HepG2 (cell line): ENCODE results near the gene OSBPL3. TPM values are rescaled to one million over a fixed set of nuclear protein-coding genes. Genes with fewer than 3 reads are reported as not detected.

Experiments used
- ATAC-seq: fragments of 200-7000 bp; cut with Tn5 transposase; 3 replicates; pipeline ENCODE4 v1.9.1; 2020; ENCODE audit warnings: mild to moderate bottlenecking, moderate library complexity
- BruUV-seq: library from RNA; stranded (reverse); fragments of 400-500 nt; replicated peaks from 2 replicates; lab custom pipeline; 2021; lab: Mats Ljungman, UMichigan
- CTCF ChIA-PET: fragments of 300-600 bp; formaldehyde crosslinking; extraction: SDS; loops from one replicate; lab custom pipeline; 2021; ENCODE audit warnings: low total read pairs, inconsistent platforms, low intra/inter-chr PET ratio; lab: Yijun Ruan, JAX
- POLR2A ChIA-PET: fragments of 350-600 bp; sonication (Branson Sonifier 250); formaldehyde crosslinking; loops from one replicate; lab custom pipeline; 2020; ENCODE audit warnings: antibody characterized with exemption, inconsistent platforms; lab: Yijun Ruan, JAX
- DNase-seq: peaks from one replicate; pipeline ENCODE4 v3.0.0-alpha.2; 2015; ENCODE audit warnings: low spot score
- FAIRE-seq: peaks from 3 replicates; lab custom pipeline; 2011; peaks lifted over from hg19 to GRCh38; lab: Jason Lieb, UNC
- H2AFZ ChIP-seq: one replicate; pipeline ENCODE4 v1.6.1; 2011; ENCODE audit warnings: low read length, inconsistent platforms
- H3K27ac ChIP-seq: fragments of 300-600 bp; 3 replicates; pipeline ENCODE4 v1.8.0; 2011; ENCODE audit warnings: mixed run types, mild to moderate bottlenecking, mixed read lengths, low read length, inconsistent platforms; ENCODE audit not compliant: insufficient read depth; ENCODE audit errors: extremely low read length
- H3K27me3 ChIP-seq, 2 experiments: fragments of 200-600 bp in 1 of 2; 2 replicates in 1 of 2; 3 replicates in 1 of 2; pipeline versions ENCODE4 v1.6.0 to v1.8.0; 2011; ENCODE audit warnings: low read length in 2 of 2, mild to moderate bottlenecking in 2 of 2, moderate library complexity in 2 of 2, inconsistent platforms in 1 of 2; ENCODE audit not compliant: insufficient read depth in 2 of 2, control insufficient read depth in 1 of 2
- H3K36me3 ChIP-seq, 2 experiments: fragments of 200-600 bp in 1 of 2; replicated peaks in 1 of 2; 2 replicates in 1 of 2; 3 replicates in 1 of 2; pipeline versions ENCODE4 v1.5.1 to v1.8.0; 2011; ENCODE audit warnings: low read length in 2 of 2, inconsistent platforms in 1 of 2; ENCODE audit not compliant: insufficient read depth in 2 of 2, control insufficient read depth in 1 of 2
- H3K4me1 ChIP-seq: 2 replicates; pipeline ENCODE4 v1.5.1; 2012; ENCODE audit warnings: low read length, inconsistent platforms; ENCODE audit not compliant: insufficient read depth
- H3K4me2 ChIP-seq: 2 replicates; pipeline ENCODE4 v1.6.0; 2011; ENCODE audit warnings: low read depth, low read length, inconsistent platforms
- H3K4me3 ChIP-seq, 3 experiments: fragments of 200-600 bp in 1 of 3; sonication (generic), shearing (Covaris generic) in 1 of 3; replicated peaks in 1 of 3; 2 replicates each; pipeline ENCODE4 v1.5.1; 2011 to 2016; ENCODE audit warnings: low read length in 3 of 3, inconsistent platforms in 2 of 3, low read depth in 2 of 3, mild to moderate bottlenecking in 2 of 3, control low read depth in 1 of 3, mixed read lengths in 1 of 3; ENCODE audit not compliant: insufficient read depth in 1 of 3
- H3K79me2 ChIP-seq: one replicate; pipeline ENCODE4 v1.6.1; 2011; ENCODE audit warnings: low read length, inconsistent platforms; ENCODE audit not compliant: insufficient read depth
- H3K9ac ChIP-seq: 2 replicates; pipeline ENCODE4 v1.6.0; 2011; ENCODE audit warnings: mild to moderate bottlenecking, low read depth, low read length, inconsistent platforms; ENCODE audit not compliant: insufficient read depth
- H3K9me3 ChIP-seq: 2 replicates; pipeline ENCODE4 v1.5.1; 2012; ENCODE audit warnings: mild to moderate bottlenecking, low read length
- H4K20me1 ChIP-seq: 2 replicates; pipeline ENCODE4 v1.6.0; 2011; ENCODE audit warnings: inconsistent platforms, mild to moderate bottlenecking, low read length, moderate library complexity; ENCODE audit not compliant: insufficient read depth
- ATRX ChIP-seq: sonication (generic); formaldehyde crosslinking; IDR thresholded peaks from 2 replicates; pipeline ENCODE4 v1.4.0; 2020; ENCODE audit warnings: missing genetic modification reagents, borderline replicate concordance
- FUBP1 ChIP-seq: sonication (generic); formaldehyde crosslinking; IDR thresholded peaks from 2 replicates; pipeline ENCODE4 v1.5.1; 2020; ENCODE audit warnings: missing genetic modification reagents, mild to moderate bottlenecking, borderline replicate concordance
- GATAD2A ChIP-seq: IDR thresholded peaks from 2 replicates; pipeline ENCODE4 v1.6.1; 2016
- JUND ChIP-seq: sonication (generic); formaldehyde crosslinking; IDR thresholded peaks from 2 replicates; pipeline ENCODE4 v1.8.0; 2022; ENCODE audit warnings: mild to moderate bottlenecking, missing genetic modification reagents
- NFIC ChIP-seq: IDR thresholded peaks from 2 replicates; pipeline ENCODE4 v1.6.1; 2012; ENCODE audit warnings: mild to moderate bottlenecking, low read length, inconsistent platforms
- TGIF2 ChIP-seq: IDR thresholded peaks from 2 replicates; pipeline ENCODE4 v1.6.1; 2016; ENCODE audit warnings: control low read depth, missing compliant biosample characterization
- ZBTB21 ChIP-seq: sonication (generic); formaldehyde crosslinking; IDR thresholded peaks from 2 replicates; pipeline ENCODE4 v1.4.0; 2020; ENCODE audit warnings: missing genetic modification reagents
- ZMYM2 ChIP-seq: sonication (generic); formaldehyde crosslinking; IDR thresholded peaks from 2 replicates; pipeline ENCODE4 v1.8.0; 2022; ENCODE audit warnings: mild to moderate bottlenecking, missing genetic modification reagents
- ZNF383 ChIP-seq: sonication (generic); formaldehyde crosslinking; IDR thresholded peaks from 2 replicates; pipeline ENCODE4 v1.4.0; 2020; ENCODE audit warnings: missing genetic modification reagents, mild to moderate bottlenecking, borderline replicate concordance
- ZNF816 ChIP-seq: sonication (generic); formaldehyde crosslinking; IDR thresholded peaks from 2 replicates; pipeline ENCODE4 v1.8.0; 2022; ENCODE audit warnings: missing genetic modification reagents, mild to moderate bottlenecking, borderline replicate concordance
- ZZZ3 ChIP-seq: sonication (generic); formaldehyde crosslinking; IDR thresholded peaks from 2 replicates; pipeline ENCODE4 v1.4.0; 2020; ENCODE audit warnings: missing genetic modification reagents, mild to moderate bottlenecking, borderline replicate concordance
- WGBS: methylation state at CpG from one replicate; pipeline ENCODE4 v1.1.6; 2017; ENCODE audit warnings: low lambda C conversion rate; 5-methylcytosine and 5-hydroxymethylcytosine counted together
- in situ Hi-C: cut with HindIII; loops from 2 replicates; pipeline ENCODE4 v1.10.0; 2017; ENCODE audit warnings: low pct_unique_long_range_greater_than_20kb; ENCODE audit not compliant: extremely low pct_ligation_motif_present
- intact Hi-C: fragments of 100-400 bp; cut with micrococcal nuclease; formaldehyde crosslinking; loops from one replicate; pipeline ENCODE4 v1.10.0; 2022; ENCODE audit not compliant: unreplicated experiment
- polyA plus RNA-seq, 8 experiments: library from polyadenylated mRNA; depleted of rRNA in 3 of 8; stranded (reverse) in 7 of 8; unstranded in 1 of 8; fragments of >200 nt; fragmentation: Illumina TruSeq in 4 of 8; extraction: Trizol in 4 of 8; gene quantifications; 2 replicates each; pipeline versions ENCODE4 v1.2.1 to v1.2.3, GENCODE V29; 2011 to 2016; ENCODE audit warnings: low read depth in 4 of 8, missing spikeins in 1 of 8, mixed read lengths in 1 of 8; ENCODE audit not compliant: insufficient read depth in 1 of 8
- total RNA-seq, 5 experiments: library from RNA; depleted of rRNA; stranded (reverse); fragments of >200 nt; fragmentation: Illumina TruSeq; extraction: Trizol; gene quantifications; 2 replicates each; pipeline ENCODE4 v1.2.3, GENCODE V29; 2016; ENCODE audit warnings: low read depth in 1 of 5

Gene OSBPL3
- total and polyA plus RNA-seq, 2 of the 13 experiments (the other 11 are each of a cell fraction or from before 2014, with no cell fraction given): 8.8 to 28.9 TPM

- Histone ChIP-seq H4K20me1 (no peaks in the 10 kb centered on the region), H3K4me3 (no peak overlapping the region), H3K36me3 (no peaks in the 10 kb centered on the region), H3K4me1 (no peaks in the 10 kb centered on the region), H3K9me3 (no peaks in the 10 kb centered on the region), H2AFZ (no peak overlapping the region), H3K79me2 (peaks cover 94% of the 10 kb centered on the region), H3K27ac (no peak overlapping the region), H3K4me2 (no peak overlapping the region), H3K27me3 (no peaks in the 10 kb centered on the region)
- intact Hi-C loops: no loop called here
- DNase-seq (no peak), ATAC-seq (no peak), FAIRE-seq (no peak)
- BruUV-seq: no TSS peak
- in situ Hi-C loops: no loop called here
- CTCF ChIA-PET: no interaction called here
- POLR2A ChIA-PET: no interaction called here
- 96% methylated on average over 3 of the region's 3 CpGs for WGBS
- TF ChIP-seq FUBP1 (CRISPR knock-in tag) (no peak), ATRX (CRISPR knock-in tag) (no peak), ZNF816 (CRISPR knock-in tag) (no peak), ZMYM2 (CRISPR knock-in tag) (no peak), NFIC (no peak), ZNF383 (CRISPR knock-in tag) (no peak), TGIF2 (CRISPR knock-in tag) (no peak), ZBTB21 (CRISPR knock-in tag) (no peak), JUND (CRISPR knock-in tag) (no peak), GATAD2A (CRISPR knock-in tag) (no peak), ZZZ3 (CRISPR knock-in tag) (no peak)
- TF ChIP-seq, all 625 proteins: peak for 0
- no peak overlapping the region for H3K9ac ChIP-seq
Measured at GRCh38 chr7:24956021-24956420, 24.0 kb downstream of the OSBPL3 start.
